Measurements from ENCODE around the gene TMEM140. TPM values are rescaled to one million over a fixed set of nuclear protein-coding genes. Genes with fewer than 3 reads are reported as not detected.

Gene TMEM140
- total RNA-seq, 1 experiment from 2014 or later: 0.92 TPM

DNA sequence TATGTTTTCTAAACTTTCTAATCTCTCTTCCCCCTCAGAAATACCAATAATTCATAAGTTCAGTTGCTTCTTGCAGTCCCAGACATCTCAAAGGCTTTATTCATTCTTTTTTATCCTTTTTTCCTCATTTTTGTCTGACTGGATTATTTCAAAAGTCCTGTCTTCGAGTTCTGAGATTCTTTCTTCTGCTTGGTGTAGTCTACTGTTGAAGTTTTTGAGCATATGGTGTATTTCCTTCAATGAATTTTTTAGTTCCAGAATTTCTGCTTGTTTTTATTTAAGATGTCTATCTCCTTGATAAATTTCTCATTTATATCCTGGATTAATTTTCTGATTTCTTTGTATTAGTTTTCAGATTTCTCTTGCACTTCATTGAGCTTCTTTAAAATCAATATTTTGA lies 8.4 kb downstream of the TMEM140 start:
- TF ChIP-seq CTCF (conservative IDR thresholded peaks at IDR 0.05) (no peak), EZH2 (IDR thresholded peaks at IDR 0.05; ENCODE audit: low read depth) (no peak)
- H3K4me3 ChIP-seq: no peak overlapping the region
- ChIA-PET POLR2A (ENCODE audit: unreplicated experiment) (no interaction called here), CTCF (no interaction called here)
- intact Hi-C loops (cut with micrococcal nuclease; ENCODE audit: unreplicated experiment): no loop called here
- H3F3A ChIP-seq (ENCODE audit: insufficient read depth, low read depth): no peaks in the 10 kb centered on the region
- no peak overlapping the region for H3K4me2 ChIP-seq
- no peak for DNase-seq
- no peak overlapping the region for H3K27ac ChIP-seq
- H2AFZ ChIP-seq: no peak overlapping the region
- no peaks in the 10 kb centered on the region for H3K79me2 ChIP-seq (ENCODE audit: low read depth)
- no peaks in the 10 kb centered on the region for H3K9me2 ChIP-seq (ENCODE audit: insufficient read depth)
- no peaks in the 10 kb centered on the region for H3K27me3 ChIP-seq (ENCODE audit: insufficient read depth, low read depth)
- H3K36me3 ChIP-seq (ENCODE audit: low read depth): peaks cover 7% of the 10 kb centered on the region; the same call in 1 of the 2 replicates
- H3K9me3 ChIP-seq (ENCODE audit: insufficient read depth, low read depth): peaks cover 40% of the 10 kb centered on the region
- H3K4me1 ChIP-seq (replicated peaks; ENCODE audit: insufficient read depth): peaks cover 14% of the 10 kb centered on the region
- BruUV-seq (replicated peaks): no TSS peak
- H4K20me1 ChIP-seq (ENCODE audit: insufficient read depth): no peaks in the 10 kb centered on the region

GRCh38 chr7:135158141-135158655 lies 10.3 kb downstream of the TMEM140 start:
- CTCF ChIA-PET: no interaction called here
- POLR2A ChIA-PET (ENCODE audit: unreplicated experiment): no interaction called here
- Histone ChIP-seq H3K79me2 (ENCODE audit: low read depth) (no peaks in the 10 kb centered on the region), H3K27me3 (ENCODE audit: insufficient read depth, low read depth) (no peaks in the 10 kb centered on the region), H3K27ac (no peak overlapping the region), H4K20me1 (ENCODE audit: insufficient read depth) (no peaks in the 10 kb centered on the region), H3K4me1 (replicated peaks; ENCODE audit: insufficient read depth) (peaks cover 14% of the 10 kb centered on the region), H3K4me2 (no peak overlapping the region), H3K36me3 (ENCODE audit: low read depth) (peaks cover 7% of the 10 kb centered on the region; the same call in 1 of the 2 replicates), H3K9me3 (ENCODE audit: insufficient read depth, low read depth) (peaks cover 38% of the 10 kb centered on the region), H3K4me3 (no peak overlapping the region), H3F3A (ENCODE audit: insufficient read depth, low read depth) (0 out of 2 replicates have a peak, but pooled peaks cover under 1% of the 10 kb centered on the region), H3K9me2 (ENCODE audit: insufficient read depth) (no peaks in the 10 kb centered on the region), H2AFZ (no peak overlapping the region)
- no peak for TF ChIP-seq CTCF (conservative IDR thresholded peaks at IDR 0.05)
- TF ChIP-seq EZH2 (IDR thresholded peaks at IDR 0.05; ENCODE audit: low read depth): no peak
- BruUV-seq (replicated peaks): no TSS peak
- intact Hi-C loops (cut with micrococcal nuclease; ENCODE audit: unreplicated experiment): no loop called here
- no peak for DNase-seq

GRCh38 chr7:135158874-135159273 lies 11.0 kb downstream of the TMEM140 start:
- CTCF ChIA-PET: no interaction called here
- intact Hi-C loops (cut with micrococcal nuclease; ENCODE audit: unreplicated experiment): no loop called here
- Histone ChIP-seq H3K4me2 (no peak overlapping the region), H3K36me3 (ENCODE audit: low read depth) (peaks cover 12% of the 10 kb centered on the region; the same call in 1 of the 2 replicates), H3K4me3 (no peak overlapping the region), H3K9me2 (ENCODE audit: insufficient read depth) (no peaks in the 10 kb centered on the region), H3K79me2 (ENCODE audit: low read depth) (no peaks in the 10 kb centered on the region), H3F3A (ENCODE audit: insufficient read depth, low read depth) (0 out of 2 replicates have a peak, but pooled peaks cover 5% of the 10 kb centered on the region), H3K4me1 (replicated peaks; ENCODE audit: insufficient read depth) (peaks cover 14% of the 10 kb centered on the region), H3K27ac (no peak overlapping the region), H3K9me3 (ENCODE audit: insufficient read depth, low read depth) (peaks cover 32% of the 10 kb centered on the region), H2AFZ (no peak overlapping the region), H4K20me1 (ENCODE audit: insufficient read depth) (no peaks in the 10 kb centered on the region), H3K27me3 (ENCODE audit: insufficient read depth, low read depth) (no peaks in the 10 kb centered on the region)
- no TSS peak for BruUV-seq (replicated peaks)
- DNase-seq: no peak
- TF ChIP-seq CTCF (conservative IDR thresholded peaks at IDR 0.05): no peak
- no peak for TF ChIP-seq EZH2 (IDR thresholded peaks at IDR 0.05; ENCODE audit: low read depth)
- POLR2A ChIA-PET (ENCODE audit: unreplicated experiment): interaction anchor here (0.7 kb wide), 1 partner anchor 556 kb away, joined by 3 read pairs; no protein-coding TSS in a partner anchor
